ENCODE measurements around the gene RPA1.

Gene RPA1

GRCh38 chr17:1796800-1797199, 33.0 kb upstream of the RPA1 start (continued):
- no peak for TF ChIP-seq ZNF416 (tag by site-specific recombination; IDR thresholded peaks at IDR 0.05)

DNA sequence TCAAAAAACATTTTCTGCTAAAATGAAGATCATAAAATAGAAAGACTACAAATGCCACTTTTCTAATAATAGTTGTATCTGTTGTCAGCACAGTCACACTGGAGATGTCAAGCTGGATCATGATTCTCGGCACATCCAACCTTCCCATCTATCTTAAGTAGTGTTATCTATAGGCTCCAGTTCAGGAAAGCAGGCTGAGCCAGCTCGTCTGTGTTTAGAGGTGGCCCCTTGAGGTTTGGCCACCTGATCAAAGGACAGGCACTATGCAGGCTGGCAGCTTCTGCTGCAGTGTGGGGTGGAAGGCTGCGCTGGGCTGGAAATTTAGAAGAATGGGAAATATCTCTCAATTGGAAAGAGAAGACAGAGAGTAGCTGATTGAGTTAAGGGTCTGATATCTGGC, 32.5 kb upstream of the RPA1 start:
- ChIA-PET CTCF (interaction anchor here (0.6 to 1.1 kb wide), 4 partner anchors 13 to 167 kb away, joined by 4 to 6 read pairs (median 4); no protein-coding TSS in a partner anchor), POLR2A (interaction anchor here (0.8 to 1.1 kb wide), 2 partner anchors 32 to 35 kb away, joined by 3 read pairs; partner anchors contain the start of gene SERPINF1)
- Histone ChIP-seq H3K9me3 (ENCODE audit: control insufficient read depth, insufficient read depth, low read depth, low read length) (no peaks in the 10 kb centered on the region), H3K27ac (ENCODE audit: extremely low read depth, low read depth, low read length) (no peak overlapping the region), H3K36me3 (ENCODE audit: control insufficient read depth in 2 of 2, insufficient read depth in 1 of 2, low read length in 2 of 2) (peaks cover 24 to 43% of the 10 kb centered on the region in 2 experiments), H3K4me3 (ENCODE audit: low read depth, low read length) (no peak overlapping the region), H3K4me1 (ENCODE audit: control insufficient read depth, insufficient read depth, low read length) (no peaks in the 10 kb centered on the region)
- TF ChIP-seq, protein P1, sequence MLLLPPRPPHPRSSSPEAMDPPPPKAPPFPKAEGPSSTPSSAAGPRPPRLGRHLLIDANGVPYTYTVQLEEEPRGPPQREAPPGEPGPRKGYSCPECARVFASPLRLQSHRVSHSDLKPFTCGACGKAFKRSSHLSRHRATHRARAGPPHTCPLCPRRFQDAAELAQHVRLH (tag by site-specific recombination; IDR thresholded peaks at IDR 0.05) = no peak
- TF ChIP-seq ZNF626 (tag by site-specific recombination; IDR thresholded peaks at IDR 0.05) (no peak), SCRT2 (tag by site-specific recombination; IDR thresholded peaks at IDR 0.05) (no peak), ZFP41 (tag by site-specific recombination; IDR thresholded peaks at IDR 0.05; ENCODE audit: borderline replicate concordance) (no peak), ZNF169 (tag by site-specific recombination; IDR thresholded peaks at IDR 0.05) (no peak), ZNF23 (tag by site-specific recombination; IDR thresholded peaks at IDR 0.05; ENCODE audit: borderline replicate concordance) (no peak), HOXD13 (CRISPR knock-in tag; IDR thresholded peaks at IDR 0.05; ENCODE audit: borderline replicate concordance) (no peak), YY2 (tag by site-specific recombination; IDR thresholded peaks at IDR 0.05) (no peak), ZNF391 (tag by site-specific recombination; IDR thresholded peaks at IDR 0.05; ENCODE audit: borderline replicate concordance, low read depth) (no peak), SALL2 (tag by site-specific recombination; IDR thresholded peaks at IDR 0.05; ENCODE audit: borderline replicate concordance) (no peak), ZNF747 (tag by site-specific recombination; IDR thresholded peaks at IDR 0.05) (no peak), ZNF184 (tag by site-specific recombination; IDR thresholded peaks at IDR 0.05) (no peak), ZNF354C (tag by site-specific recombination; IDR thresholded peaks at IDR 0.05; ENCODE audit: borderline replicate concordance, low read depth) (no peak), KLF10 (tag by site-specific recombination; IDR thresholded peaks at IDR 0.05) (no peak), PRDM10 (tag by site-specific recombination; IDR thresholded peaks at IDR 0.05) (no peak), SP7 (tag by site-specific recombination; IDR thresholded peaks at IDR 0.05) (no peak), ZNF600 (tag by site-specific recombination; IDR thresholded peaks at IDR 0.05) (no peak), GFI1B (tag by site-specific recombination; IDR thresholded peaks at IDR 0.05) (no peak)
- TF ChIP-seq, protein P2, sequence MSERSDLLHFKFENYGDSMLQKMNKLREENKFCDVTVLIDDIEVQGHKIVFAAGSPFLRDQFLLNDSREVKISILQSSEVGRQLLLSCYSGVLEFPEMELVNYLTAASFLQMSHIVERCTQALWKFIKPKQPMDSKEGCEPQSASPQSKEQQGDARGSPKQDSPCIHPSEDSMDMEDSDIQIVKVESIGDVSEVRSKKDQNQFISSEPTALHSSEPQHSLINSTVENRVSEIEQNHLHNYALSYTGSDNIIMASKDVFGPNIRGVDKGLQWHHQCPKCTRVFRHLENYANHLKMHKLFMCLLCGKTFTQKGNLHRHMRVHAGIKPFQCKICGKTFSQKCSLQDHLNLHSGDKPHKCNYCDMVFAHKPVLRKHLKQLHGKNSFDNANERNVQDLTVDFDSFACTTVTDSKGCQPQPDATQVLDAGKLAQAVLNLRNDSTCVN (tag by site-specific recombination; optimal IDR thresholded peaks at IDR 0.05) = no peak
- TF ChIP-seq, protein P3, sequence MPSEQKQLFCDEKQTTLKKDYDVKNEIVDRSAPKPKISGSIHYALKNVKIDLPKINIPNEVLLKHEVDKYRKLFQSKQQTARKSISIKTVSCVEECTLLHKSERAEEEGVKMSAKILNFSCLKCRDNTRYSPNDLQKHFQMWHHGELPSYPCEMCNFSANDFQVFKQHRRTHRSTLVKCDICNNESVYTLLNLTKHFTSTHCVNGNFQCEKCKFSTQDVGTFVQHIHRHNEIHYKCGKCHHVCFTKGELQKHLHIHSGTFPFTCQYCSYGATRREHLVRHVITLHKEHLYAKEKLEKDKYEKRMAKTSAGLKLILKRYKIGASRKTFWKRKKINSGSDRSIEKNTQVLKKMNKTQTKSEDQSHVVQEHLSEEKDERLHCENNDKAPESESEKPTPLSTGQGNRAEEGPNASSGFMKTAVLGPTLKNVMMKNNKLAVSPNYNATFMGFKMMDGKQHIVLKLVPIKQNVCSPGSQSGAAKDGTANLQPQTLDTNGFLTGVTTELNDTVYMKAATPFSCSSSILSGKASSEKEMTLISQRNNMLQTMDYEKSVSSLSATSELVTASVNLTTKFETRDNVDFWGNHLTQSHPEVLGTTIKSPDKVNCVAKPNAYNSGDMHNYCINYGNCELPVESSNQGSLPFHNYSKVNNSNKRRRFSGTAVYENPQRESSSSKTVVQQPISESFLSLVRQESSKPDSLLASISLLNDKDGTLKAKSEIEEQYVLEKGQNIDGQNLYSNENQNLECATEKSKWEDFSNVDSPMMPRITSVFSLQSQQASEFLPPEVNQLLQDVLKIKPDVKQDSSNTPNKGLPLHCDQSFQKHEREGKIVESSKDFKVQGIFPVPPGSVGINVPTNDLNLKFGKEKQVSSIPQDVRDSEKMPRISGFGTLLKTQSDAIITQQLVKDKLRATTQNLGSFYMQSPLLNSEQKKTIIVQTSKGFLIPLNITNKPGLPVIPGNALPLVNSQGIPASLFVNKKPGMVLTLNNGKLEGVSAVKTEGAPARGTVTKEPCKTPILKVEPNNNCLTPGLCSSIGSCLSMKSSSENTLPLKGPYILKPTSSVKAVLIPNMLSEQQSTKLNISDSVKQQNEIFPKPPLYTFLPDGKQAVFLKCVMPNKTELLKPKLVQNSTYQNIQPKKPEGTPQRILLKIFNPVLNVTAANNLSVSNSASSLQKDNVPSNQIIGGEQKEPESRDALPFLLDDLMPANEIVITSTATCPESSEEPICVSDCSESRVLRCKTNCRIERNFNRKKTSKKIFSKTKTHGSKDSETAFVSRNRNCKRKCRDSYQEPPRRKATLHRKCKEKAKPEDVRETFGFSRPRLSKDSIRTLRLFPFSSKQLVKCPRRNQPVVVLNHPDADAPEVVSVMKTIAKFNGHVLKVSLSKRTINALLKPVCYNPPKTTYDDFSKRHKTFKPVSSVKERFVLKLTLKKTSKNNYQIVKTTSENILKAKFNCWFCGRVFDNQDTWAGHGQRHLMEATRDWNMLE (tag by site-specific recombination; conservative IDR thresholded peaks at IDR 0.05; ENCODE audit: low read depth) = no peak

Data from HEK293 (cell line).